Testis (tissue), 3 donors: ENCODE measurements around the gene RANBP3. TPM values are rescaled to one million over a fixed set of nuclear protein-coding genes. Genes with fewer than 3 reads are reported as not detected.

Source experiments
- DNase-seq: peaks from one replicate; pipeline ENCODE4 v3.0.0-alpha.2; 2019
- H3K27ac ChIP-seq, 2 donors: fragments of 200-600 bp; sonication (generic); one replicate each; pipeline ENCODE4 v1.5.1; 2019
- H3K27me3 ChIP-seq: fragments of 200-600 bp; sonication (generic); one replicate; pipeline ENCODE4 v1.5.1; 2019
- H3K36me3 ChIP-seq: fragments of 200-600 bp; sonication (generic); one replicate; pipeline ENCODE4 v1.5.1; 2017; ENCODE audit warnings: low read depth; ENCODE audit errors: missing control alignments
- H3K4me1 ChIP-seq: fragments of 200-600 bp; sonication (generic); one replicate; pipeline ENCODE4 v1.5.1; 2019
- H3K4me3 ChIP-seq, 2 donors: fragments of 200-600 bp; sonication (generic); one replicate each; pipeline ENCODE4 v1.5.1; 2017 to 2019
- H3K9me3 ChIP-seq: fragments of 200-600 bp; sonication (generic); one replicate; pipeline ENCODE4 v1.5.1; 2017
- POLR2A ChIP-seq: fragments of 450-650 bp; IDR thresholded peaks from one replicate; pipeline ENCODE4 v1.6.1; 2017; ENCODE audit warnings: antibody characterized with exemption, mild to moderate bottlenecking, moderate library complexity
- WGBS, 2 donors: methylation state at CpG; one replicate each; pipeline ENCODE4 v1.1.5; 2018; 5-methylcytosine and 5-hydroxymethylcytosine counted together
- intact Hi-C: fragments of 100-400 bp; cut with DNase I; formaldehyde crosslinking; loops from one replicate; pipeline ENCODE4 v1.15.1; 2023; ENCODE audit warnings: low total_unique reads
- polyA plus RNA-seq: library from polyadenylated mRNA; stranded (reverse); fragments of 350-450 nt; fragmentation: Illumina TruSeq; extraction: RNeasy Lipid Tissue Mini Kit (QIAGEN cat#74804); gene quantifications from one replicate; pipeline ENCODE4 v1.2.3, GENCODE V29; 2014; ENCODE audit warnings: low read depth, low replicate concordance; ENCODE audit not compliant: insufficient read depth
- total RNA-seq, 2 donors: library from RNA; depleted of rRNA; stranded (reverse); fragments of >200 nt; gene quantifications; one replicate each; pipeline ENCODE4 v1.2.3, GENCODE V29; 2016
- TF ChIP-seq, protein P1 (sequence below), 3 experiments: fragments of 450-650 bp in 2 of 3; fragments of 200-600 bp in 1 of 3; sonication (generic) in 1 of 3; IDR thresholded peaks; one replicate each; pipeline ENCODE4 v1.5.1; 2016 to 2019; ENCODE audit warnings: antibody characterized with exemption in 3 of 3, mild to moderate bottlenecking in 2 of 3, moderate library complexity in 1 of 3

RANBP3 gene
- total and polyA plus RNA-seq, 3 donors from 2014 or later: 142 to 148 (median 145) TPM

DNA sequence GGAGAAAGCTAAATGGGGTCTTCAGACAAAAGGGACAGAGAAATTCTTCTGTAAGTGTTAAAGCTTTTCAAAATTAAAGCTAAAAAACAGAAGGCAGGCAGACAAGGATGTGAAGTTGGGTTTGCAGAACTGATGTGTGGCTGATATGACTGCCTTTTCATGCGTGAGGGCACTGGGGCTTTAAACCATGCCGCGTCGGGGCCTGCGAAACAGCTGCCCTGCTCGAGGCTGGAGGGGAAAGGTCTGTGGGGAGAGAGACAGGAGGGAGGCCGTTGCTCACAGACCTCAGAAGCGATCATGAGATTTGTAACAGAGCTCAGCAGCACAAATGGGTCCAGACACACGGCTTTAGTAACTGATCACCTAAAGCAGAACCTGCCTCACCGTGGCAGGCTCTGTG is 40.4 kb downstream of the RANBP3 start:
- Histone ChIP-seq H3K36me3 (no peaks in the 10 kb centered on the region), H3K4me1 (peaks cover 19% of the 10 kb centered on the region), H3K4me3 (no peak overlapping the region), H3K27ac (no peak overlapping the region), H3K27me3 (no peaks in the 10 kb centered on the region), H3K9me3 (no peaks in the 10 kb centered on the region)
- WGBS, 2 donors: 84 to 85% methylated on average over 10 of the region's 10 CpGs
- intact Hi-C loops: no loop called here
- TF ChIP-seq, protein P1, sequence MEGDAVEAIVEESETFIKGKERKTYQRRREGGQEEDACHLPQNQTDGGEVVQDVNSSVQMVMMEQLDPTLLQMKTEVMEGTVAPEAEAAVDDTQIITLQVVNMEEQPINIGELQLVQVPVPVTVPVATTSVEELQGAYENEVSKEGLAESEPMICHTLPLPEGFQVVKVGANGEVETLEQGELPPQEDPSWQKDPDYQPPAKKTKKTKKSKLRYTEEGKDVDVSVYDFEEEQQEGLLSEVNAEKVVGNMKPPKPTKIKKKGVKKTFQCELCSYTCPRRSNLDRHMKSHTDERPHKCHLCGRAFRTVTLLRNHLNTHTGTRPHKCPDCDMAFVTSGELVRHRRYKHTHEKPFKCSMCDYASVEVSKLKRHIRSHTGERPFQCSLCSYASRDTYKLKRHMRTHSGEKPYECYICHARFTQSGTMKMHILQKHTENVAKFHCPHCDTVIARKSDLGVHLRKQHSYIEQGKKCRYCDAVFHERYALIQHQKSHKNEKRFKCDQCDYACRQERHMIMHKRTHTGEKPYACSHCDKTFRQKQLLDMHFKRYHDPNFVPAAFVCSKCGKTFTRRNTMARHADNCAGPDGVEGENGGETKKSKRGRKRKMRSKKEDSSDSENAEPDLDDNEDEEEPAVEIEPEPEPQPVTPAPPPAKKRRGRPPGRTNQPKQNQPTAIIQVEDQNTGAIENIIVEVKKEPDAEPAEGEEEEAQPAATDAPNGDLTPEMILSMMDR (IDR thresholded peaks at IDR 0.05): no peak
- no peak for DNase-seq

DNA sequence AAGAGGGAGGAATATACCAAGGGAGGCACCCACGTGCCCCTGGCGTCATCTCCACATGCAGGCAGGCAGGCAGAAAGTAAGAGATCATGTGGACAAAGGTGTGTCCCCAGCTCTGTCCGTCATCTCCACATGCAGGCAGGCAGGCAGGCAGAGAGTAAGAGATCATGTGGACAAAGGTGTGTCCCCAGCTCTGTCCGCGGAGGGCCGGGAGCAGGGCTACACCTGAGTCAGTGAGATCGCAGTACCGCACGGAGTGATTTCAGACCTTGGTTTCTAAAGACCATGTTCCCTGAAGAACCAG is 41.7 kb downstream of the RANBP3 start:
- TF ChIP-seq POLR2A: no peak
- TF ChIP-seq, protein P1 (IDR thresholded peaks at IDR 0.05): no peak
- Histone ChIP-seq H3K27ac (no peak overlapping the region), H3K9me3 (no peaks in the 10 kb centered on the region), H3K36me3 (no peaks in the 10 kb centered on the region), H3K4me1 (peaks cover 19% of the 10 kb centered on the region), H3K4me3 (no peak overlapping the region), H3K27me3 (no peaks in the 10 kb centered on the region)
- DNase-seq: no peak
- 89 to 94% methylated on average over 3 to 9 of the region's 9 CpGs for WGBS, 2 donors
- intact Hi-C loops: no loop called here

DNA sequence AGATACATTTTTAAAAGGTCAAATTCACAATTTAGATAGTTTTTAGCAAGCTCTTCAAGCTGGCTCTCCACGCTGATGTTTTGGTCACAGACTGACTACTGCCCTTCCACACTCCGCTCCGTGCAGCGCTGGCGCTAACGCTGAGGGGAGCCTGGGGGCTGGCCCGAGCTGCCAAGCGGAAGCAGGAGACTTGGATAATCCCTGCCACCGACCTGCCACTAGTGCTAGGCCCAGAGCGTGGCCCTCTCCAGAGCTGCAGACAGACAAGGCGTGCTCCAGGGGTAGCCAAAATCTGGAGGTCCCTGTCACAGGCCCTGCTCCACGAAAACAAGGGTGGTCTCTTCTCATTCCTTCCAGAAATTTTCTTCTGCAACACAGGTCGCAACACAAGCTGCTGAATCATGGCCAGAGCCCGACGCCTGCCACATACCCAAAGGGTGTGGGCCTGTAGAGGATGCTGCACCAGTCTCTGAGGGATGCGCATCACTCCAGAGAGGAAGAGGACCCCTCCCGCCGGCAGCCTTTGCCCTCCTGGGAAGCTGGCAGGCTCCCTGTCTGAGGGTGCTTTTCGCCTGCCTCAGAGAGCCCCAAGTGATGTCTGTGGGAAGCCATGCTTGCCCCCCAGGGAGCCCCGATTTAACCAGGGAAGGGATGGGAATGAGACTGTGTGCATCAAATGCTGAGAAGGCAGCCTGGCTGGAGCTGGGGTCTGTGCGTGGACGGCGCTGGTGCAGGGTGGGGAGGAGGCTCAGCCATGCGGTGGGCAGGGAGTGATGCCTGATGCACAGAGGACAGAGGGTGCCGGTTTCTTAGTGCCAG is 42.3 kb downstream of the RANBP3 start:
- Histone ChIP-seq H3K4me1 (peaks cover 19% of the 10 kb centered on the region), H3K9me3 (no peaks in the 10 kb centered on the region), H3K4me3 (no peak overlapping the region), H3K27ac (no peak overlapping the region), H3K36me3 (no peaks in the 10 kb centered on the region), H3K27me3 (no peaks in the 10 kb centered on the region)
- 62 to 72% methylated on average over 13 to 25 of the region's 25 CpGs for WGBS, 2 donors
- DNase-seq: no peak
- TF ChIP-seq, protein P1 (IDR thresholded peaks at IDR 0.05): no peak
- no peak for TF ChIP-seq POLR2A
- intact Hi-C loops: no loop called here

DNA sequence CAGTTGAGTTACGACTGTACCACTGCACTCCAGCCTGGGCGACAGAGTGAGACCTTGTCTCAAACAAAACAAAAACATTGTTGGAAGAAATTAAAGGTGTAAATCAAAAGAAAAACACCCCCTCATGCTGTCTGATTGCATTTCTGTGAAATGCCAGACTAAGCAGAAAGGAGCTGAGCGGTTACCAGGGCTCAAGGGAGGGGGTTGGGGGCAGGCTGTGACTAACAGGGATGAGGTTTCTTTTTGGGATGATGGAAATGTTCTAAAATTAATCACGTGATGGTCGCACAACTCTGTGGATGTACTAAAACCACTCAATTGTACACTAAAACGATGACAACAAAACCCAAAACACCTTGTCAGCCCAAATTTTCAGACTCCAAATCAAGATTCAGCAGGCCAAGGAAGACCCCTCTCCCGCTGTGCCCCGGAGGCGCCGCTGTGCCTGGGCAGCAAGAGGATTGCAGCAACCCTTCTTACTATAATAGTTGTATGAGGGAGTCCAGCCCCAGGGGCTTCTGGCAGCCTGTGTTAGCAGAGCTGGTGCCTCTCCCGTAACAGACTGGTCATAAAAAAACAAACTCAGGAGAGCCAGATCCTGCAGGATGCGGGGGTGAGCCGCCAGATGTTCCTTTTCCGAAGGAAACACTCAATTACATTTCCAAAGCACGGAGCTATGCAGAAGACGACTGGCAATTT is 43.0 kb downstream of the RANBP3 start:
- intact Hi-C loops: no loop called here
- no peak overlapping the region for H3K4me3 ChIP-seq
- H3K27ac ChIP-seq: no peak overlapping the region
- no peak for TF ChIP-seq POLR2A
- TF ChIP-seq, protein P1 (IDR thresholded peaks at IDR 0.05): no peak
- no peak for DNase-seq
- no peaks in the 10 kb centered on the region for H3K9me3 ChIP-seq
- H3K36me3 ChIP-seq: no peaks in the 10 kb centered on the region
- 52% methylated on average over 16 of the region's 16 CpGs for WGBS, 2 donors
- no peaks in the 10 kb centered on the region for H3K27me3 ChIP-seq
- H3K4me1 ChIP-seq: peaks cover 19% of the 10 kb centered on the region

DNA sequence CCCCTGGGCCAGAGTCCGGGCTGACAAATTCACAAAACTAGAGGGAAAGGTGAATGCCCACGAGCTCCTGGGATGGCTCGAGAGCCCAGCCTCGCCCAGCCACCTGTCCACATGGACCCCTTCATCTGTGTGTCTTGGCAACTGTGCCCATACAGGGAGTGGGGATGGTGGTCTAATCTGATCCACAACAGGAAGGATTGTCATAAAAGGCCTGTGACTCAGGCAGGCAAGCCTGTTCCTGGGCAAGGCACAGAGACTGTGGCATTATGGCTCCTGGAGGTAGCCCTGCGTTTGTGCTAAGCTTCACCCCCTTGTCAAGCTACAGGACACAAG is 43.9 kb downstream of the RANBP3 start:
- H3K27me3 ChIP-seq: no peaks in the 10 kb centered on the region
- TF ChIP-seq POLR2A: no peak
- TF ChIP-seq, protein P1 (IDR thresholded peaks at IDR 0.05): no peak
- H3K9me3 ChIP-seq: no peaks in the 10 kb centered on the region
- no peaks in the 10 kb centered on the region for H3K36me3 ChIP-seq
- DNase-seq: no peak
- H3K4me3 ChIP-seq: no peak overlapping the region
- intact Hi-C loops: no loop called here
- WGBS, 2 donors: 82 to 85% methylated on average over 1 to 5 of the region's 5 CpGs
- no peak overlapping the region for H3K27ac ChIP-seq
- peaks cover 19% of the 10 kb centered on the region for H3K4me1 ChIP-seq
